Progenitor cell of endocrine pancreas (in vitro differentiated cells): ENCODE measurements around the gene SPEM2. TPM values are rescaled to one million over a fixed set of nuclear protein-coding genes. Genes with fewer than 3 reads are reported as not detected.

Source experiments
- DNase-seq: peaks from one replicate; pipeline ENCODE4 v3.0.0; 2021; ENCODE audit warnings: low spot score; ENCODE audit not compliant: unreplicated experiment
- H3K27ac Mint-ChIP-seq: 2 replicates; pipeline ENCODE4 v1.8.0; 2021; ENCODE audit warnings: mild to moderate bottlenecking, moderate library complexity, mixed read lengths
- H3K27me3 Mint-ChIP-seq: 2 replicates; pipeline ENCODE4 v1.8.0; 2021; ENCODE audit warnings: mixed read lengths
- H3K36me3 Mint-ChIP-seq: 2 replicates; pipeline ENCODE4 v1.8.0; 2022; ENCODE audit warnings: mixed read lengths; ENCODE audit not compliant: insufficient read depth
- H3K4me1 Mint-ChIP-seq: 2 replicates; pipeline ENCODE4 v1.8.0; 2021; ENCODE audit warnings: low read depth, mixed read lengths
- H3K4me3 Mint-ChIP-seq: 2 replicates; pipeline ENCODE4 v1.8.0; 2021; ENCODE audit warnings: low read depth, mild to moderate bottlenecking, moderate library complexity, mixed read lengths
- H3K9me3 Mint-ChIP-seq: 2 replicates; pipeline ENCODE4 v1.8.0; 2021; ENCODE audit warnings: low read depth, mixed read lengths
- total RNA-seq: library from RNA; stranded (reverse); gene quantifications from 2 replicates; pipeline ENCODE4 v1.2.1, GENCODE V29; 2021
- TF ChIP-seq, protein P1 (sequence below): fragments of 200-600 bp; sonication (generic); IDR thresholded peaks from one replicate; pipeline ENCODE4 v1.5.0; 2021; ENCODE audit warnings: antibody characterized with exemption, mild to moderate bottlenecking; ENCODE audit not compliant: unreplicated experiment

Gene SPEM2
- total RNA-seq, 1 donor from 2014 or later = not detected

- DNase-seq = no peak
- H3K27ac Mint-ChIP-seq = no peak overlapping the region
- H3K36me3 Mint-ChIP-seq = no peaks in the 10 kb centered on the region
- H3K27me3 Mint-ChIP-seq = no peaks in the 10 kb centered on the region
- TF ChIP-seq, protein P1, sequence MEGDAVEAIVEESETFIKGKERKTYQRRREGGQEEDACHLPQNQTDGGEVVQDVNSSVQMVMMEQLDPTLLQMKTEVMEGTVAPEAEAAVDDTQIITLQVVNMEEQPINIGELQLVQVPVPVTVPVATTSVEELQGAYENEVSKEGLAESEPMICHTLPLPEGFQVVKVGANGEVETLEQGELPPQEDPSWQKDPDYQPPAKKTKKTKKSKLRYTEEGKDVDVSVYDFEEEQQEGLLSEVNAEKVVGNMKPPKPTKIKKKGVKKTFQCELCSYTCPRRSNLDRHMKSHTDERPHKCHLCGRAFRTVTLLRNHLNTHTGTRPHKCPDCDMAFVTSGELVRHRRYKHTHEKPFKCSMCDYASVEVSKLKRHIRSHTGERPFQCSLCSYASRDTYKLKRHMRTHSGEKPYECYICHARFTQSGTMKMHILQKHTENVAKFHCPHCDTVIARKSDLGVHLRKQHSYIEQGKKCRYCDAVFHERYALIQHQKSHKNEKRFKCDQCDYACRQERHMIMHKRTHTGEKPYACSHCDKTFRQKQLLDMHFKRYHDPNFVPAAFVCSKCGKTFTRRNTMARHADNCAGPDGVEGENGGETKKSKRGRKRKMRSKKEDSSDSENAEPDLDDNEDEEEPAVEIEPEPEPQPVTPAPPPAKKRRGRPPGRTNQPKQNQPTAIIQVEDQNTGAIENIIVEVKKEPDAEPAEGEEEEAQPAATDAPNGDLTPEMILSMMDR = no peak
- H3K4me3 Mint-ChIP-seq = no peak overlapping the region
- no peaks in the 10 kb centered on the region for H3K9me3 Mint-ChIP-seq
- peaks cover 3% of the 10 kb centered on the region for H3K4me1 Mint-ChIP-seq
Measured at GRCh38 chr17:7459961-7460545, 34.6 kb downstream of the SPEM2 start.

GRCh38 chr17:7460850-7461660, 35.6 kb downstream of the SPEM2 start:
- no peak overlapping the region for H3K4me3 Mint-ChIP-seq
- TF ChIP-seq, protein P1 = no peak
- H3K9me3 Mint-ChIP-seq = no peaks in the 10 kb centered on the region
- DNase-seq = no peak
- no peaks in the 10 kb centered on the region for H3K4me1 Mint-ChIP-seq
- no peaks in the 10 kb centered on the region for H3K27me3 Mint-ChIP-seq
- H3K36me3 Mint-ChIP-seq = no peaks in the 10 kb centered on the region
- H3K27ac Mint-ChIP-seq = no peak overlapping the region

- DNase-seq = no peak
- no peak overlapping the region for H3K4me3 Mint-ChIP-seq
- no peaks in the 10 kb centered on the region for H3K9me3 Mint-ChIP-seq
- H3K36me3 Mint-ChIP-seq = no peaks in the 10 kb centered on the region
- no peak overlapping the region for H3K27ac Mint-ChIP-seq
- no peaks in the 10 kb centered on the region for H3K27me3 Mint-ChIP-seq
- TF ChIP-seq, protein P1 = no peak
- no peaks in the 10 kb centered on the region for H3K4me1 Mint-ChIP-seq
Measured at GRCh38 chr17:7462474-7463371, 37.3 kb downstream of the SPEM2 start.

GRCh38 chr17:7463372-7463846, 38.0 kb downstream of the SPEM2 start:
- Mint-ChIP-seq H3K4me1 (no peaks in the 10 kb centered on the region), H3K36me3 (no peaks in the 10 kb centered on the region), H3K27me3 (no peaks in the 10 kb centered on the region), H3K4me3 (no peak overlapping the region), H3K27ac (no peak overlapping the region), H3K9me3 (no peaks in the 10 kb centered on the region)
- TF ChIP-seq, protein P1 = no peak
- DNase-seq = no peak

GRCh38 chr17:7464081-7464480, 38.7 kb downstream of the SPEM2 start:
- TF ChIP-seq, protein P1 = no peak
- Mint-ChIP-seq H3K4me3 (no peak overlapping the region), H3K27me3 (no peaks in the 10 kb centered on the region), H3K9me3 (no peaks in the 10 kb centered on the region), H3K27ac (no peak overlapping the region), H3K36me3 (no peaks in the 10 kb centered on the region), H3K4me1 (peaks cover 4% of the 10 kb centered on the region)
- DNase-seq = no peak
